Left renal cortex interstitium (tissue), 4 donors: ENCODE measurements around the gene WFIKKN2. TPM values are rescaled to one million over a fixed set of nuclear protein-coding genes. Genes with fewer than 3 reads are reported as not detected.
"Not testable (repeated sequence)": the region's sequence is repeated elsewhere in the genome, so short reads cannot be mapped to it uniquely, and the experiment has no call there.

Source experiments
- DNase-seq, 4 donors: peaks; one replicate each; pipeline ENCODE4 v3.0.0-alpha.2; 2013; ENCODE audit warnings: low read depth in 4 of 4, low spot score in 2 of 4, missing footprints in 1 of 4
- polyA plus RNA-seq, 4 donors: library from polyadenylated mRNA; unstranded; fragments of 120-200 nt; gene quantifications; one replicate each; pipeline ENCODE4 v1.2.1, GENCODE V29; 2013; ENCODE audit not compliant: insufficient read length in 4 of 4

WFIKKN2 gene
- polyA plus RNA-seq, 4 donors: 0.74 to 2.3 (median 1.1) TPM

- DNase-seq: no peak
Measured at GRCh38 chr17:50868602-50869001, 33.2 kb downstream of the WFIKKN2 start.

GRCh38 chr17:50871364-50871763, 36.0 kb downstream of the WFIKKN2 start:
- DNase-seq: no peak

- no peak for DNase-seq
Measured at GRCh38 chr17:50871898-50872297, 36.5 kb downstream of the WFIKKN2 start.

- no peak for DNase-seq
Measured at GRCh38 chr17:50872710-50873424, 37.5 kb downstream of the WFIKKN2 start.

- DNase-seq: no peak
Measured at GRCh38 chr17:50875074-50875473, 39.7 kb downstream of the WFIKKN2 start.

GRCh38 chr17:50877042-50877441, 41.7 kb downstream of the WFIKKN2 start:
- DNase-seq: not testable (repeated sequence)

- no peak for DNase-seq
Measured at GRCh38 chr17:50877838-50878237, 42.5 kb downstream of the WFIKKN2 start.

- DNase-seq: no peak
Measured at GRCh38 chr17:50879086-50879485, 43.7 kb downstream of the WFIKKN2 start.

GRCh38 chr17:50881182-50881581, 45.8 kb downstream of the WFIKKN2 start:
- DNase-seq: no peak

GRCh38 chr17:50882851-50883250, 47.5 kb downstream of the WFIKKN2 start:
- no peak for DNase-seq

- no peak for DNase-seq
Measured at GRCh38 chr17:50883850-50884438, 48.6 kb downstream of the WFIKKN2 start.

- DNase-seq: no peak
Measured at GRCh38 chr17:50884439-50885311, 49.3 kb downstream of the WFIKKN2 start.

GRCh38 chr17:50887705-50888245, 52.4 kb downstream of the WFIKKN2 start:
- no peak for DNase-seq

- DNase-seq: no peak
Measured at GRCh38 chr17:50889528-50890118, 54.2 kb downstream of the WFIKKN2 start.

GRCh38 chr17:50890675-50891516, 55.5 kb downstream of the WFIKKN2 start:
- DNase-seq: no peak

- no peak for DNase-seq
Measured at GRCh38 chr17:50891577-50891989, 56.2 kb downstream of the WFIKKN2 start.
